NCI-H69 (cell line): Measurements from ENCODE around the gene HHAT.

Experiments used
- DNase-seq: peaks from one replicate; lab custom pipeline; 2025; lab: John Stamatoyannopoulos, UW

Gene HHAT

DNA sequence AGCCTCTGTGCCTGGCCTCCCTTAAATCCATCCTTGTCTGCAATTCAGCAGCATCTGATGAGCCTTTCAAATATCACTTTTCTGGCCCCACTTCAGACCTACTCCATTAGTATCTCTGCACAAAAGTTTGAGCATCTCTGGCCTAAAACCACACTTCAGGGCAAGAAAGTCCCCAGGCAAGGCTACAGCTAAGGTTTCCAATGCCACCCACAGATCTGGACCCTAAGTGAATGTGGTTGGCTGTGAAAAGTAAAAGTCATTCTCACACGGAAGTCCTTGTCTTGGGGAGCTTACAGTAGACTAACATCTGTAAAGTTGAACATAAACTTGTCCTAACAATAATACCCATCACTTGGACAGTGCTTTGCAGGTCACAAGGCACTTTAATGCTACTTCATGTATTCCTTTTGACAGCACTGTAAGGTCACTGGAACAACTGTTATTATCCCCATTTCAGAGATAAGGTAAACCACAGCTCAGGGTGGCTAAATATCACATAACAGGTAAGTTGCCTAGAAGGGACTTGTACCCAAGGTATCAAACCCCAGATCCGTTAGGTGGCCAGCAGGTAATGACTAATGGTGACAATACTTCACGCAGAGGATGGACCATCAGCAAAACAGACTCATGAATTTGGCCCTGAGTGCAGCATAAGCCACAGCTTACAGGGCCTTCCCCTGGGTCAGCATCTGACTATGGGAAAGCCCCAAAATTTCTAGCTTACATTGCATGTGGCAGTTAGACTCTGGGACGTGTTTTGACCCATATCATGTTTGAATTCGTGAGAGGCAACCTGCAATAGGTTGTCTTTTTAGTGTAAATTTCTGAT is 356.0 kb downstream of the HHAT start:
- no peak for DNase-seq

DNA sequence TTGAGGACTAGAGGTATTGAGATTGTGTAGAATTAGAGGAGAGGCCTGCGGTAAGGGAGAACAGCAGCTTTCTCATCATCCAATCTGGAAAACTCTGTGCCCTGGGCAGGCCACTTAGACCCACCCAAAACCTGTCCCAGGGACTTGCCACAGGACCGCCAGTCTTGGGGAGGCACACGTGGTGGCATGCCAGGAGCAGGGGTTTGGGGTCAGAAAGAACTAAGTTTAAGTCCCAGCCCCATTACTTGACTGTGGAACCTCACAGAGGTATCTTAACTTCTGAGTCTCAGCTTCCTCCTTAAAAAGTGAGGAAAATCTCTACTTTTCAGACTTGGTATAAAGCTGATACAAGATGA is 356.6 kb downstream of the HHAT start:
- DNase-seq: no peak

DNA sequence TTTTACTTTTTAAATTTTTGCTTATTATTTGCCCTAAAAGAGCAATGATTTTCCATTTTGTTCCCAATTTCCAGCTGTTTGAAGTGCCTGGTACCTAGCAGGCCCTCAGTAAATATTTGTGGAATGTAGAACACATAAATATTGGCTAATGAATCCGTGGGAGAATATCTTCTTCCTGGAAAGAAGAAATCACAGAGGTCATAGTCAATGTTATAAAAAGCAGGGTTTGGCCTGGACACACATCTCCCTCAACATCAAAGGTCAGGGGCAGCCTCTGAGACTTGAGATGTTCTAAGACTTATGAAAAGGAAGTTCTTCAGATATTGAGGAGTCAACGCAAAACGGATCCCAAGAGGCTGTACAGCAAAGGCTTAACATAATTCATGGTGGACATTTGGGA is 358.1 kb downstream of the HHAT start:
- DNase-seq: no peak

- DNase-seq: no peak
Measured at GRCh38 chr1:210687582-210688279, 359.0 kb downstream of the HHAT start.

- DNase-seq: no peak
Measured at GRCh38 chr1:210688512-210689234, 360.0 kb downstream of the HHAT start.

DNA sequence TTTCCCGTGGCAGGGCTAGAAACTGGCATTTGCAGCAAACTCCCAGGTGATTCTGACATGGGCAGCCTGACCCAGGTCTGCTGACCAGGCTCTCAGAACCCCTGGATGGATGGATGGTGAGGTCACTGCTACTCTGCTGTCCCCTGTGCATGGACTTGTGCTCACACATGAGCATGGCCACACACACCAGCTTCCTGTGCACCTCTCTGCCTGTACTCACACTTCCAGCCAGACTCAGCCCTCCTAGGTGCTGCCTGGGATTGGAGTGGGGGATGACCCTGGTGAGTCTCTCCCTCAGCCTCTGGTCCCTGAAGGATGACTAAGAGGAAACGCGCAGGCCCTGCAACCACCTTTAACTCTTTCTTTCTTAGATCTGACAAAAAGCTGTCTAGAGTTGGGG is 361.1 kb downstream of the HHAT start:
- no peak for DNase-seq

GRCh38 chr1:210690236-210690635 is 361.5 kb downstream of the HHAT start:
- no peak for DNase-seq

DNA sequence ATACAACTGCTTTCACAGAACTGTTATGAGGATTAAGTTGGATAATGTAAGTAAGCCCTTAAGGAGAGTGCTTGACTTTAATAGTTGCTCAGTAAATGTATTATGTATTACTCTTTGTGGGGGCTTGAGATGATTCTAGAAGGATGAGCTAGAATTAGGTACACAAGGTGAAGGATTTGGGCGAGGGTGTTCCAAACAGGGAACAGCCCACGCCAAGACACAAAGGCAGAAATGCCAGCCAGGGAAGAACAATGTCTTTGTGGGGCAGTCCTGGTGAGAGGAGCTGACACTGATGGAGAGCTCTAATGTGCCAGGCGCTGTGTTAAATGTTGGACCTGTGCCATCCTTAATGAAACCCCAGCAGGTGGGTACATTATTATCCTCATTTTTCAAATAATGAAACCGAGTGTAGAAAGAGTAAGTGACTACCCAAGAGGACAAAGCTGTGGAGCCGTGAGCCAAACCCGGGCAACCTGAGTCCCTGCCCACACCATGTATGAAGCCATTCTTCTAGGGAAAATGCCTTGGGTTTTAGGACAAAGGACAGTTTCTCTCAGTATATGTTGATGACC is 362.4 kb downstream of the HHAT start:
- DNase-seq: peak; percentile 88

DNA sequence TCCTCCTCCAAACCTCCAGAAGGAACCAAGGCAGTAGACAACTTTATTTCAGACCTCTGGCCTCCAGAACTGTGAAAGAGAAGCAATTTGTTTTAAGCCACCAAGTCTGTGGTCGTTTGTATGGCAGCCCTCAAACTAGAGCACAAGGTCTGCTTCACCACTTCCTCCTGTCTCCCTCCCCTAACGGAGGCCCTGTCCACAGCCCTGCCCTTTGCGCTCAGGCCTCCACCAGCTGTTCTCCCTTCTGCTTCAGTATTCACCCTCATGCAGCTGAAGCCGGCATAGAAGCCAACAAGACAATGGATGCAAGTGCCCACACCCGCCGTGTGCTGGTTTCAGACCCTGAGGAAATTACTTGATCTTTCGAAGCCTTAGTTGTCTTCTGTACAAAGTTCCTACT is 364.1 kb downstream of the HHAT start:
- DNase-seq: no peak

DNA sequence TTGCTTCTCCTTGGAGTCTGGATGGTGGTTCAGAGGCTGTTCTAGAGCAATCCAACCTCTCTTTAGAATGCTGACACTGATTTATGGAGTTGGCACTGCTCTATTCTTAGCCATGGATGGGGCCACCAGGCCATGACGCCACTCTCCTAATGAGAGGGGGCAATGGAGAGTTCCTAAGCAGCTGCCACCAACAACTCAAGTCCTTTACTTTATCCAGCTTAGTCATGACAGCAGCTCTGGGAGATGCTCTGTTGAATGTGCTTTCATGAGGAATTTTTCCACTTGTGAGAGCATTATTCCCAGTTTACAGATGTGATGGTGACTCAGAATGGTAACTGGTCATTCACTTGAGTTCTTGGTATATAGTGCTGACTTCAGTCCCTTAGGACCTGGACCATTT is 366.3 kb downstream of the HHAT start:
- peak; percentile 14 for DNase-seq

- DNase-seq: no peak
Measured at GRCh38 chr1:210696709-210697108, 368.0 kb downstream of the HHAT start.

GRCh38 chr1:210697185-210697584 is 368.5 kb downstream of the HHAT start:
- DNase-seq: no peak

DNA sequence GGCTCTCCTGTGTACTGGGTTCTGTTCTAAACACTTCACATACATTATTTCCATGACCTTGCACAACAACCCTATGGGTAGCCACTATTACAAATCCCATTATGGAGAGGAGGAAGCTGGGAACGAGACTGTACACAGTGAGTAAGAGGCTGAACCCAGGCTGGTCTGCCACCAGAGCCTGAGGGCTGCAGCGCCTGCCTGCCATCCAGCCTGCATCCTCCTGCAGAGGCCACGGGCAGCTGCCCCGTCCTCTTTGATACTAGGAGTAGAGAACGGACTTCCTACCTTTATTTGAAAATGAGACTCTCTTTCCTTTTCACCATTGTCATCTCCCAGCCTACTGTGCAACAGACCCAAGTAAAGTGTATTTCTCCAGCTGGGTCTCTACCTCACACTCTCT is 370.0 kb downstream of the HHAT start:
- DNase-seq: peak; percentile 36

DNA sequence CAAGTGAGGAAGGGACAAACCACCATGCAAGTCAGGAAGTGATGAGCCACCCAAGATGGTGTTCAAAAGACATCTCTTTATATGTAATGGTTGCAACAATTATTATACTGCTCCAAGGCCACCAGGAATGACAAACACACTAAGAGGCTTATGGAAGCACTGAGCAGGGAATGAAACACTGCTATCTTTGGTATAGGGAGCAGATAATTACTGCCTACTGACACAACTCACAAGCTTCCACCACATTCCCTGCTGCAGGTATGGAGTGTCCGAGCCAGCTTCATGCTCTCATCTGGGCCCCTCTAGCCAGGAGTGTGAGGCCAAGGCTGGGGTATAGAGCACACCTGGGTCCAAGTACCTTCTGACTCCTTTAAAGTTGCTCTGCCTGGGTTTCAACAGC is 371.4 kb downstream of the HHAT start:
- DNase-seq: no peak

- no peak for DNase-seq
Measured at GRCh38 chr1:210700511-210700910, 371.8 kb downstream of the HHAT start.

- no peak for DNase-seq
Measured at GRCh38 chr1:210702506-210702905, 373.8 kb downstream of the HHAT start.

DNA sequence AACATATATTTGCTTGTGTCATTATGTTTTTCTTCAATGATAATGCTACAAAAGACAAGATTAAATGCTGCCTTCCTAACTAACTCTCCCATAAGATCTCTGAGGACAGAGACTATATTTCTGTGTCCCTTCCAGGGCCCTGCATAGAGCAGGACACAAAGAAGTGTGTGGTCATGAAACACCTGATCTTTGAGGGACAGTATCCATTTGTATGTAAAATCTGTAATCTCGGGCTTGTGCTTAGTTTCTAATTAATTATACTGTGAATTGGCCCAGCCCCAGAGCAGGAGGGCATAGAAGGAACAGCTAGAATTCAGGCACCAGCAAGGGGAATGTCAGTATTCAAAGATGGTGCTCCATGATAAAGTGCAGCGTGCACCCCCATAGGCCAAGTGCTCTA is 374.9 kb downstream of the HHAT start:
- no peak for DNase-seq

DNA sequence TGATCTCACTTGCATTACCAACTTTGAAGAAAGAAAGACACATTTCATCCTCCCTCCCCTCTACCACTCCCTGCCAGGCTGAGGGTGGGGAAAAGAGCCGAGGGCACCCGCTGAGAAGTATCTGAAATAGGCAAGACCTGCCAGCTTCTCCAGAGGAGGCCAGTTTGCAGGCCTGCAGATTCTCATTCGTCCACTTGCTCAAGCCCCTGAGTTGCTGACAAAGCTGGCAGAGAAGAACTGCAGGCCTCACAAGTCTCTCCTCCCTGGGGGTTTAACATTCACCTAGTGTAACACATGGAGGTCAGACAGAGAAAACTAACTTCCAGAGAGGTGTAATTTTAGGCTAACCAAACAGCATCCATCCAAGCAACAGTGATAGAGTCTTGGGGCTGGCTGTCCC is 376.4 kb downstream of the HHAT start:
- no peak for DNase-seq

GRCh38 chr1:210706246-210706645 is 377.5 kb downstream of the HHAT start:
- DNase-seq: no peak

GRCh38 chr1:210707300-210708240 is 378.9 kb downstream of the HHAT start:
- peak; percentile 21 for DNase-seq

GRCh38 chr1:210709701-210710100 is 381.0 kb downstream of the HHAT start:
- no peak for DNase-seq
